Skeletal muscle tissue (tissue), 4 donors: Measurements from ENCODE around the gene FAU. TPM values are rescaled to one million over a fixed set of nuclear protein-coding genes. Genes with fewer than 3 reads are reported as not detected.

Experiments
- H3K27ac ChIP-seq: one replicate; pipeline ENCODE4 v1.7.0; 2013; ENCODE audit warnings: mild to moderate bottlenecking, low read depth, low read length, inconsistent platforms
- H3K27me3 ChIP-seq, 3 donors: one replicate each; pipeline ENCODE4 v1.7.0; 2013; ENCODE audit warnings: low read length in 3 of 3; ENCODE audit not compliant: control insufficient read depth in 3 of 3, insufficient read depth in 3 of 3
- H3K36me3 ChIP-seq, 3 donors: one replicate each; pipeline ENCODE4 v1.7.0; 2013; ENCODE audit warnings: low read length in 3 of 3; ENCODE audit not compliant: control insufficient read depth in 3 of 3, insufficient read depth in 3 of 3
- H3K4me1 ChIP-seq, 3 donors: one replicate each; pipeline ENCODE4 v1.7.0; 2013; ENCODE audit warnings: low read length in 3 of 3, mild to moderate bottlenecking in 3 of 3; ENCODE audit not compliant: control insufficient read depth in 3 of 3, insufficient read depth in 3 of 3
- H3K4me3 ChIP-seq, 3 donors: one replicate each; pipeline ENCODE4 v1.7.0; 2013; ENCODE audit warnings: low read length in 3 of 3
- H3K9ac ChIP-seq, 3 donors: one replicate each; pipeline ENCODE4 v1.7.0; 2013; ENCODE audit warnings: low read length in 3 of 3, mild to moderate bottlenecking in 3 of 3, moderate library complexity in 2 of 3, low read depth in 1 of 3
- H3K9me3 ChIP-seq, 3 donors: one replicate each; pipeline ENCODE4 v1.7.0; 2013; ENCODE audit warnings: low read length in 3 of 3; ENCODE audit not compliant: control insufficient read depth in 3 of 3
- total RNA-seq: library from RNA; depleted of rRNA; stranded (reverse); fragments of >200 nt; gene quantifications from one replicate; pipeline ENCODE4 v1.2.3, GENCODE V29; 2014
- donor health status: Osteomylitis.

The FAU gene
- total RNA-seq, 1 donor from 2014 or later: 292 TPM

DNA sequence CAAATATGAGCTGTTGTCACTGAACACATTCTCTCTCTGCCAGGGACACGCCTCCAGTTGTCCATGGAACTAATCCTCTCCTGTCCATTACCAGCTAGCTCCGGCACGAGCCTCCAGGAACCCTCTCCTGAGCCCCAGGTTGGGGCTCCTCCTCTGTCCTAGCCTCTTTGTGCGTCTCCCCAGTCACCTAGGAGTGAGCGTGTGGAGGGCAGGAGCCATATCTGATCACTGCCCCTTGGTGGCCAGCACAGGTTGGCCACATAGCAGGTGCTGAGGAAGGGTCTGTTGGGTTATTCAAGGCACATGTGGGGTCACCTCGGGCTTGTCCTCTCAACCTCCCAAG lies 9.9 kb upstream of the FAU start:
- Histone ChIP-seq H3K36me3 (peaks cover 59% of the 10 kb centered on the region in 3 donors), H3K9ac (peak overlapping the region in 1 of 3 donors; percentile 8), H3K9me3 (no peaks in the 10 kb centered on the region), H3K4me1 (peaks cover 35 to 57% (median 35%) of the 10 kb centered on the region in 3 donors), H3K4me3 (no peak overlapping the region), H3K27me3 (no peaks in the 10 kb centered on the region), H3K27ac (no peak overlapping the region)

DNA sequence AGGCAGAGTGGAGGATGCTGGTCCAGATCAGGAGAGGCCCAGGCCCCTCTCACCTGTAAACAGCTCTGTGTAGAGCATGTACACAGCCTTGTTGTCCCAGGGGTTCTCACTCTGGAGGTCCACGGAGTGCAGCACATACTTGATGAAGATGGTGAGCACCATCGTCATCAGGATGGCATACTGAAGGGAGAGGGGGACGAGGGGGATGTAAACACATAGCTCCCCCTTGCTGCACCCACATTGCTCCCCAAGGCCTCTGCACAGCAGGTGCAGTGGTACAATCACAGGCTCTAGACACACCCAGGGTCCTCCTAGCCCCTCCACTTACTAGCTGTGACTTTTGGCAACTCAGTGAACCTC lies 9.5 kb upstream of the FAU start:
- Histone ChIP-seq H3K4me3 (no peak overlapping the region), H3K27me3 (no peaks in the 10 kb centered on the region), H3K36me3 (peaks cover 62 to 64% (median 63%) of the 10 kb centered on the region in 3 donors), H3K9ac (no peak overlapping the region), H3K4me1 (peaks cover 35 to 54% (median 35%) of the 10 kb centered on the region in 3 donors), H3K27ac (no peak overlapping the region), H3K9me3 (no peaks in the 10 kb centered on the region)

DNA sequence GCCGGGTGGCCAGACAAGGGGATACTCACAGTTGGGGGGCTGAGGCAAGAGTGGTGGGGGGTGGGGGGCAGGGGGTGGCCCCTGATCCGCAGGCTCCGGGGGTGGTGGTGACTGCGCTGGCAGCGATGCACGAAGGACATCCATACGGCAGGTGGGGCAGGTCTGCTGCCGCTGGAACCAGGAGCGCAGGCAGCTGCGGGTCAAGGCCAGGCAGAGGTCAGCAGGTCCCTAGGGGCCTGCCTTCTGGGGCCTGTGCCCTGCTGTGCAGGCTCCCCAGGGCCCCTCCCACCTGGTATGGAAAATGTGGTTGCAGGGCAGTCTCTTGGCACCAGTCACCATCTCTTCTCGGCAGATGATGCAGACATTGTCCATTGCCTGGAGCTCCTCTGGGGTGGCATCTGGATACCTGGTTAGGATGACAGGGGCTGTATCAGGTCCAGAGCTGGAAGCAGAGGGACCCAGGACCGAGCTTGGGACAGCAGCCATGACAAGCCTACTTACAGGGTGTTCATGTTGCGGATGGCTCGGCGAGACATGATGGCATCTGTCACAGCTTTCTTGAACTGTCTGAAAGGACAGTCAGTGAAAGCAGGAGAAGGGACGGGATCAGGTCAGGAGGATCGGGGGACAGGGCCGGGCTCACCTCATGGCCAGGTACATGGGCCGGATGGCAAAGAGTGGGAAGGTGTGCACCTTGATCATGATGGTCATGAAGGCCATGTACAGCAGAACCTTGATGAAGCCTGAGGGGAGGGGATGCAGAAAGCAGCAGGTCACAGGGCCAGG lies 8.9 kb upstream of the FAU start:
- Histone ChIP-seq H3K27me3 (no peaks in the 10 kb centered on the region), H3K36me3 (peaks cover 66 to 70% (median 68%) of the 10 kb centered on the region in 3 donors), H3K9me3 (no peaks in the 10 kb centered on the region), H3K27ac (no peak overlapping the region), H3K4me3 (no peak overlapping the region), H3K4me1 (peaks cover 31 to 48% (median 33%) of the 10 kb centered on the region in 3 donors), H3K9ac (no peak overlapping the region)

- peaks cover 75 to 79% (median 78%) of the 10 kb centered on the region in 3 donors for H3K36me3 ChIP-seq
- H3K4me3 ChIP-seq: no peak overlapping the region
- H3K27ac ChIP-seq: no peak overlapping the region
- H3K27me3 ChIP-seq: no peaks in the 10 kb centered on the region
- no peaks in the 10 kb centered on the region for H3K9me3 ChIP-seq
- peaks cover 24 to 40% (median 25%) of the 10 kb centered on the region in 3 donors for H3K4me1 ChIP-seq
- no peak overlapping the region for H3K9ac ChIP-seq
These were observed 7.9 kb upstream of the FAU start for GRCh38 chr11:65129649-65130441.

DNA sequence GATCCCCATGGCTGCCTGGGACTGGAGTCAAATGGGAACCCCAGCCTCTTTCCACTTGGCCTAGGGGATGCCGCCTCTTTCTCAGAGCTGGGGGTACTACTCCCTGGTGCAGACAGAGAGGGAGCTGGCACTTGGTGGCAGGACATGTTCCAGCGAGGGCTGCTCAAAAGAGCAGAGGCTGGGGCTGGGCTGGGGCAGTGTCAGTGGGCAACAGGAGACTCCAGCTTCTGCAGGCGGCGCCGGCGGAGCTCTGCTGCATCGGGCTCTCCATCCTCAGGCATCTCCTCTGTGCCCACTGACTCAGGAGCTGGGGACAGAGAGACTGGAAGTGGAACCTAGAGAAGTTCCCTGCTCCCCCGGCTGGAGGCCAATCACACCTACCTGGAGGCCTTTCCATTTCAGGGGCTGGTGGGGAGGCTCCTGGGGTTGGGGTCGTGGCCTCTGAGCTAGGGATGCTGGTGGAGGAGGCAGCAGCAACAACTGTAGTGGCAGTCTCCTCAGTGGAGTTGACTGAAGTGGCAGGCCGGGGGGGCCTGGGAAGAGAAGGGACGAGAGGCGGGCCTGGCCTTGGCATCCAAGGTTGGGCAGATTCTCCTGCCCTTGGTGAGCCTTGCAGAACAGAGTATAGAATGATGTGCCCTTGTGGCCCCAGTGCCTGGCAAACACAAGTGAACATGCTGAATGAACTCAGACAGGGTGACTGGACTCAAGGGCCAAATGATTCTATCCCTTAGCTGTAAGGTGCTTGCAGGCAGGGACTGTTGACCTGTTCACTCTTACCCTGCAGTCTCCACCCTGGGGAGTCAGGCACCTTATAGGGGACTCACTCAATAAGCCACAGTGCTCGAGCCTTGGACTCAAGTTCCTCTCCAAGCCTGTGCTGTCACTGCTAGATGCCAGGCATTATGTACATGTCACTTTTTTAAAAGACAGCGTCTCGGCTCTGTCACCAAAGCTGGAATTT lies 6.5 kb upstream of the FAU start:
- H3K4me1 ChIP-seq: peaks cover 20 to 33% (median 20%) of the 10 kb centered on the region in 3 donors
- H3K4me3 ChIP-seq: no peak overlapping the region
- H3K27me3 ChIP-seq: no peaks in the 10 kb centered on the region
- H3K36me3 ChIP-seq: peaks cover 80 to 83% (median 83%) of the 10 kb centered on the region in 3 donors
- no peak overlapping the region for H3K27ac ChIP-seq
- H3K9ac ChIP-seq: no peak overlapping the region
- H3K9me3 ChIP-seq: no peaks in the 10 kb centered on the region

- no peak overlapping the region for H3K9ac ChIP-seq
- peaks cover 76 to 78% (median 78%) of the 10 kb centered on the region in 3 donors for H3K36me3 ChIP-seq
- H3K4me1 ChIP-seq: peaks cover 15 to 31% (median 18%) of the 10 kb centered on the region in 3 donors
- no peaks in the 10 kb centered on the region for H3K27me3 ChIP-seq
- H3K4me3 ChIP-seq: no peak overlapping the region
- H3K9me3 ChIP-seq: no peaks in the 10 kb centered on the region
- H3K27ac ChIP-seq: no peak overlapping the region
These were observed 5.7 kb upstream of the FAU start for GRCh38 chr11:65127473-65128181.

GRCh38 chr11:65126624-65127274 lies 4.8 kb upstream of the FAU start:
- H3K36me3 ChIP-seq: peaks cover 68 to 70% (median 69%) of the 10 kb centered on the region in 3 donors
- H3K9ac ChIP-seq: no peak overlapping the region
- H3K9me3 ChIP-seq: no peaks in the 10 kb centered on the region
- no peak overlapping the region for H3K27ac ChIP-seq
- H3K4me1 ChIP-seq: peaks cover 9 to 28% (median 10%) of the 10 kb centered on the region in 3 donors
- no peaks in the 10 kb centered on the region for H3K27me3 ChIP-seq
- H3K4me3 ChIP-seq: no peak overlapping the region

DNA sequence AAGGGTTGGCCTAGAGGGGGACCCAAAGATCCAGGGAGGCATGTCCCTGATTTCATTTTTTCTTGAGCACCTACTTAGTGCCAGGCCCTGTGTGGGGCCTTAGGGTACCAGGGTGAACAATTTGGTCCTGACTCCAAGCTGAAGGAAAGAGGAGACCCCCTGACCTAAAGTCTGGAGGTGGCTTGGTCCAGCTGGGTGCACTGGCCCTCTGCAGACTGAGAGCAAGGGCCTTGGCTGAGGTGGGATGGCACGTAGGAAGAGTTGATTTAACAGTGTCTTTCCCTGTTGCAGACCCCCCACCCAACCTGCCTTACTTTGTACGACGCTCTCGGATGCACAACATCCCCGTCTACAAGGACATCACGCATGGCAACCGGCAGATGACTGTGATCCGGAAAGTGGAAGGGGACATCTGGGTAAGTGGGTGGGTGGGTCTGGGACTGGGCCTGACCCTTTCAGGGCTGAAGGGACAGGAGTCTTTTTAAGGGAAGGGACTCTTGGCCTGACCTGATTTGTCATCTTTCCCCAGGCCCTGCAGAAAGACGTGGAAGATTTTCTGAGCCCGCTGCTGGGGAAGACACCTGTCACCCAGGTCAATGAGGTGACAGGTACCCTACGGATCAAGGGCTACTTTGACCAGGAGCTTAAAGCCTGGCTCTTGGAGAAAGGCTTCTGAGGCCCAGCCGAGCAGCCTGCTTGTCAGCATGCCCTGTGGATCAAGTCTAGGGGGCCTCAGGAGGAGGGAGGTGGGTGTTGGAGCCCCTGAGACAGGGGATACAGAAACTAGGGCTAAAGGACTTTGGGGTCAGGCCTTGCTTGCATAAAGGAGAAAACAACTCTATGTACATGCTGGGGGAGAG lies 3.5 kb upstream of the FAU start:
- H3K27ac ChIP-seq: no peak overlapping the region
- H3K4me1 ChIP-seq: peaks cover 16 to 31% (median 17%) of the 10 kb centered on the region in 3 donors
- peaks cover 66 to 67% (median 66%) of the 10 kb centered on the region in 3 donors for H3K36me3 ChIP-seq
- H3K9me3 ChIP-seq: no peaks in the 10 kb centered on the region
- no peaks in the 10 kb centered on the region for H3K27me3 ChIP-seq
- no peak overlapping the region for H3K9ac ChIP-seq
- no peak overlapping the region for H3K4me3 ChIP-seq
